Vagina (tissue), 2 donors: ENCODE results near the gene PCDH18. TPM values are rescaled to one million over a fixed set of nuclear protein-coding genes. Genes with fewer than 3 reads are reported as not detected.
A peak's percentile ranks its signal among the peaks of the same experiment; 100 is the strongest.

Experiments
- DNase-seq, 2 donors: peaks; one replicate each; pipeline ENCODE4 v3.0.0-alpha.2; 2017; ENCODE audit errors: extremely low spot score in 2 of 2
- H3K27ac ChIP-seq: fragments of 200-600 bp; sonication (generic); one replicate; pipeline ENCODE4 v1.5.1; 2019
- H3K27me3 ChIP-seq: fragments of 200-600 bp; sonication (generic); one replicate; pipeline ENCODE4 v1.5.1; 2019
- H3K36me3 ChIP-seq, 2 donors: fragments of 200-600 bp; sonication (generic); one replicate each; pipeline ENCODE4 v1.5.1; 2017 to 2019
- H3K4me1 ChIP-seq: fragments of 200-600 bp; sonication (generic); one replicate; pipeline ENCODE4 v1.5.1; 2019
- H3K4me3 ChIP-seq, 2 donors: fragments of 200-600 bp; sonication (generic); 1 replicate in 1 of 2; 2 replicates in 1 of 2; pipeline ENCODE4 v1.5.1; 2016 to 2019
- H3K9me3 ChIP-seq: fragments of 200-600 bp; sonication (generic); one replicate; pipeline ENCODE4 v1.5.1; 2019
- CTCF ChIP-seq, 3 experiments: fragments of 450-650 bp in 2 of 3; fragments of 200-600 bp in 1 of 3; sonication (generic) in 1 of 3; IDR thresholded peaks; one replicate each; pipeline ENCODE4 v1.5.1; 2017 to 2019; ENCODE audit warnings: antibody characterized with exemption in 3 of 3, mild to moderate bottlenecking in 2 of 3, moderate library complexity in 2 of 3
- POLR2A ChIP-seq, 2 donors: fragments of 450-650 bp; IDR thresholded peaks; one replicate each; pipeline ENCODE4 v1.6.1; 2017; ENCODE audit warnings: antibody characterized with exemption in 2 of 2, mild to moderate bottlenecking in 2 of 2, moderate library complexity in 2 of 2
- POLR2AphosphoS5 ChIP-seq, 2 donors: sonication (generic); formaldehyde crosslinking; IDR thresholded peaks; one replicate each; pipeline ENCODE4 v1.9.0; 2017; ENCODE audit warnings: antibody characterized with exemption in 2 of 2, mild to moderate bottlenecking in 2 of 2, low read depth in 1 of 2; ENCODE audit not compliant: insufficient read depth in 1 of 2
- intact Hi-C: fragments of 100-400 bp; cut with DNase I; formaldehyde crosslinking; loops from one replicate; pipeline ENCODE4 v1.15.1; 2023
- total RNA-seq: library from RNA; depleted of rRNA; stranded (reverse); fragments of >200 nt; gene quantifications from one replicate; pipeline ENCODE4 v1.2.3, GENCODE V29; 2016

The PCDH18 gene
- total RNA-seq, 1 donor from 2014 or later, result 32.9 TPM

- Histone ChIP-seq H3K27me3 (no peaks in the 10 kb centered on the region), H3K9me3 (no peaks in the 10 kb centered on the region), H3K36me3 (no peaks in the 10 kb centered on the region), H3K4me1 (no peaks in the 10 kb centered on the region), H3K27ac (no peak overlapping the region), H3K4me3 (no peak overlapping the region)
- intact Hi-C loops, result no loop called here
- no peak for TF ChIP-seq POLR2A (IDR thresholded peaks at IDR 0.05)
- TF ChIP-seq POLR2AphosphoS5 (IDR thresholded peaks at IDR 0.05; ENCODE audit: insufficient read depth in 1 of 2, low read depth in 1 of 2), result no peak
- TF ChIP-seq CTCF (IDR thresholded peaks at IDR 0.05), result no peak
- no peak for DNase-seq
Measured at GRCh38 chr4:137558951-137559350, 26.7 kb upstream of the PCDH18 start.

GRCh38 chr4:137545461-137545861, 13.2 kb upstream of the PCDH18 start:
- no peak overlapping the region for H3K27ac ChIP-seq

GRCh38 chr4:137543648-137544047, 11.4 kb upstream of the PCDH18 start:
- H3K27ac ChIP-seq, result peak overlapping the region; percentile 52

More at GRCh38 chr4:137545461-137545861, 13.2 kb upstream of the PCDH18 start:
- H3K4me1 ChIP-seq, result no peaks in the 10 kb centered on the region
- intact Hi-C loops, result no loop called here
- no peaks in the 10 kb centered on the region for H3K9me3 ChIP-seq
- H3K4me3 ChIP-seq, result no peak overlapping the region
- no peaks in the 10 kb centered on the region for H3K27me3 ChIP-seq
- DNase-seq, result no peak
- TF ChIP-seq POLR2AphosphoS5 (IDR thresholded peaks at IDR 0.05; ENCODE audit: insufficient read depth in 1 of 2, low read depth in 1 of 2), result no peak
- TF ChIP-seq CTCF (IDR thresholded peaks at IDR 0.05), result no peak
- no peaks in the 10 kb centered on the region for H3K36me3 ChIP-seq

GRCh38 chr4:137543198-137543597, 10.9 kb upstream of the PCDH18 start:
- no peak overlapping the region for H3K4me3 ChIP-seq
- TF ChIP-seq POLR2AphosphoS5 (IDR thresholded peaks at IDR 0.05; ENCODE audit: insufficient read depth in 1 of 2, low read depth in 1 of 2) (no peak), POLR2A (IDR thresholded peaks at IDR 0.05) (no peak), CTCF (IDR thresholded peaks at IDR 0.05) (no peak)
- no peak for DNase-seq
- no peaks in the 10 kb centered on the region for H3K9me3 ChIP-seq
- intact Hi-C loops, result no loop called here
- peak overlapping the region; percentile 42 for H3K27ac ChIP-seq
- no peaks in the 10 kb centered on the region for H3K36me3 ChIP-seq
- H3K4me1 ChIP-seq, result no peaks in the 10 kb centered on the region
- no peaks in the 10 kb centered on the region for H3K27me3 ChIP-seq

More at GRCh38 chr4:137543648-137544047, 11.4 kb upstream of the PCDH18 start:
- TF ChIP-seq CTCF (IDR thresholded peaks at IDR 0.05) (no peak), POLR2A (IDR thresholded peaks at IDR 0.05) (no peak), POLR2AphosphoS5 (IDR thresholded peaks at IDR 0.05; ENCODE audit: insufficient read depth in 1 of 2, low read depth in 1 of 2) (no peak)
- Histone ChIP-seq H3K9me3 (no peaks in the 10 kb centered on the region), H3K36me3 (no peaks in the 10 kb centered on the region), H3K27me3 (no peaks in the 10 kb centered on the region), H3K4me3 (no peak overlapping the region), H3K4me1 (no peaks in the 10 kb centered on the region)
- intact Hi-C loops, result no loop called here
- no peak for DNase-seq

- H3K27me3 ChIP-seq, result no peaks in the 10 kb centered on the region
- H3K36me3 ChIP-seq, result no peaks in the 10 kb centered on the region
- no peaks in the 10 kb centered on the region for H3K9me3 ChIP-seq
- H3K4me3 ChIP-seq, result peak overlapping the region; percentile 20 to 23
- intact Hi-C loops, result no loop called here
- peak overlapping the region; percentile 45 for H3K27ac ChIP-seq
- TF ChIP-seq CTCF (IDR thresholded peaks at IDR 0.05), result no peak
- no peak for TF ChIP-seq POLR2A (IDR thresholded peaks at IDR 0.05)
- no peak for TF ChIP-seq POLR2AphosphoS5 (IDR thresholded peaks at IDR 0.05; ENCODE audit: insufficient read depth in 1 of 2, low read depth in 1 of 2)
- DNase-seq, result no peak
- no peaks in the 10 kb centered on the region for H3K4me1 ChIP-seq
Measured at GRCh38 chr4:137541876-137542646, 9.8 kb upstream of the PCDH18 start.
